HG03521 (cell line): ENCODE measurements around the gene GAB4.

ENCODE experiments used
- ATAC-seq: cut with Tn5 transposase; IDR thresholded peaks from one replicate; pipeline ENCODE4 v1.9.1; 2021; ENCODE audit warnings: mild to moderate bottlenecking, moderate library complexity; ENCODE audit not compliant: unreplicated experiment

Gene GAB4

GRCh38 chr22:16989915-16990314 lies 18.1 kb downstream of the GAB4 start:
- ATAC-seq: no peak

- no peak for ATAC-seq
These were observed 19.8 kb downstream of the GAB4 start for GRCh38 chr22:16988257-16988656.

GRCh38 chr22:16987822-16988221 lies 20.2 kb downstream of the GAB4 start:
- ATAC-seq: no peak

GRCh38 chr22:16975155-16975885 lies 32.7 kb downstream of the GAB4 start:
- no peak for ATAC-seq

- ATAC-seq: no peak
These were observed 33.5 kb downstream of the GAB4 start for GRCh38 chr22:16974298-16975084.

- ATAC-seq: no peak
These were observed 34.3 kb downstream of the GAB4 start for GRCh38 chr22:16973591-16974297.

GRCh38 chr22:16972311-16972710 lies 35.7 kb downstream of the GAB4 start:
- no peak for ATAC-seq

GRCh38 chr22:16970446-16970845 lies 37.6 kb downstream of the GAB4 start:
- no peak for ATAC-seq

GRCh38 chr22:16969508-16970327 lies 38.3 kb downstream of the GAB4 start:
- no peak for ATAC-seq

GRCh38 chr22:16968218-16968595 lies 39.8 kb downstream of the GAB4 start:
- ATAC-seq: no peak

GRCh38 chr22:16967453-16968217 lies 40.4 kb downstream of the GAB4 start:
- ATAC-seq: no peak

- ATAC-seq: no peak
These were observed 41.8 kb downstream of the GAB4 start for GRCh38 chr22:16966251-16966650.

GRCh38 chr22:16965560-16965959 lies 42.5 kb downstream of the GAB4 start:
- no peak for ATAC-seq

- no peak for ATAC-seq
These were observed 42.9 kb downstream of the GAB4 start for GRCh38 chr22:16965083-16965482.

GRCh38 chr22:16964366-16964765 lies 43.7 kb downstream of the GAB4 start:
- ATAC-seq: no peak

- ATAC-seq: no peak
These were observed 44.7 kb downstream of the GAB4 start for GRCh38 chr22:16963189-16963945.

- ATAC-seq: no peak
These were observed 45.5 kb downstream of the GAB4 start for GRCh38 chr22:16962501-16962900.

GRCh38 chr22:16961477-16962186 lies 46.4 kb downstream of the GAB4 start:
- no peak for ATAC-seq

GRCh38 chr22:16960884-16961249 lies 47.2 kb downstream of the GAB4 start:
- no peak for ATAC-seq
